Adipocyte (in vitro differentiated cells): ENCODE measurements around the gene VAV3.

Experiments
- DNase-seq: peaks from one replicate; pipeline ENCODE4 v3.0.0-alpha.2; 2015; ENCODE audit warnings: low read depth
- H3K27me3 ChIP-seq: replicated peaks from 2 replicates; pipeline ENCODE4 v1.7.0; 2013; ENCODE audit warnings: mild to moderate bottlenecking, low read length, moderate library complexity; ENCODE audit not compliant: control insufficient read depth, insufficient read depth
- H3K36me3 ChIP-seq: 2 replicates; pipeline ENCODE4 v1.7.0; 2013; ENCODE audit warnings: low read length, mild to moderate bottlenecking, moderate library complexity; ENCODE audit not compliant: control insufficient read depth, insufficient read depth, severe bottlenecking
- H3K4me1 ChIP-seq: 2 replicates; pipeline ENCODE4 v1.7.0; 2013; ENCODE audit warnings: mild to moderate bottlenecking, low read length, moderate library complexity; ENCODE audit not compliant: control insufficient read depth, insufficient read depth
- H3K4me3 ChIP-seq: 2 replicates; pipeline ENCODE4 v1.7.0; 2013; ENCODE audit warnings: mild to moderate bottlenecking, low read length, moderate library complexity
- H3K9ac ChIP-seq: 2 replicates; pipeline ENCODE4 v1.7.0; 2013; ENCODE audit warnings: mild to moderate bottlenecking, low read length, moderate library complexity
- H3K9me3 ChIP-seq: 2 replicates; pipeline ENCODE4 v1.7.0; 2013; ENCODE audit warnings: mild to moderate bottlenecking, low read length, moderate library complexity; ENCODE audit not compliant: control insufficient read depth

The VAV3 gene

GRCh38 chr1:107677697-107678096 lies 287.3 kb downstream of the VAV3 start:
- Histone ChIP-seq H3K9ac (no peak overlapping the region), H3K27me3 (no peaks in the 10 kb centered on the region), H3K4me3 (no peak overlapping the region), H3K4me1 (peaks cover 7% of the 10 kb centered on the region), H3K9me3 (peaks cover 3% of the 10 kb centered on the region), H3K36me3 (no peaks in the 10 kb centered on the region)
- DNase-seq, result no peak

- no peak overlapping the region for H3K9ac ChIP-seq
- no peak for DNase-seq
- H3K4me1 ChIP-seq, result peaks cover 8% of the 10 kb centered on the region
- peaks cover 3% of the 10 kb centered on the region for H3K9me3 ChIP-seq
- no peaks in the 10 kb centered on the region for H3K27me3 ChIP-seq
- no peaks in the 10 kb centered on the region for H3K36me3 ChIP-seq
- H3K4me3 ChIP-seq, result no peak overlapping the region
Observed at GRCh38 chr1:107674486-107674885, 290.5 kb downstream of the VAV3 start.

GRCh38 chr1:107673006-107673405 lies 292.0 kb downstream of the VAV3 start:
- H3K4me1 ChIP-seq, result peaks cover 8% of the 10 kb centered on the region
- no peaks in the 10 kb centered on the region for H3K27me3 ChIP-seq
- no peak for DNase-seq
- no peak overlapping the region for H3K9ac ChIP-seq
- H3K4me3 ChIP-seq, result no peak overlapping the region
- H3K9me3 ChIP-seq, result peaks cover 3% of the 10 kb centered on the region
- no peaks in the 10 kb centered on the region for H3K36me3 ChIP-seq

- Histone ChIP-seq H3K36me3 (no peaks in the 10 kb centered on the region), H3K4me1 (peaks cover 8% of the 10 kb centered on the region), H3K9ac (no peak overlapping the region), H3K27me3 (no peaks in the 10 kb centered on the region), H3K9me3 (peaks cover 3% of the 10 kb centered on the region), H3K4me3 (no peak overlapping the region)
- DNase-seq, result no peak
Observed at GRCh38 chr1:107670397-107671040, 294.5 kb downstream of the VAV3 start.

GRCh38 chr1:107669996-107670395 lies 295.0 kb downstream of the VAV3 start:
- Histone ChIP-seq H3K4me3 (no peak overlapping the region), H3K27me3 (no peaks in the 10 kb centered on the region), H3K9me3 (peaks cover 3% of the 10 kb centered on the region), H3K36me3 (no peaks in the 10 kb centered on the region), H3K9ac (no peak overlapping the region), H3K4me1 (peaks cover 8% of the 10 kb centered on the region)
- peak; percentile 50 for DNase-seq

- Histone ChIP-seq H3K9me3 (no peaks in the 10 kb centered on the region), H3K36me3 (no peaks in the 10 kb centered on the region), H3K27me3 (no peaks in the 10 kb centered on the region), H3K4me3 (no peak overlapping the region), H3K9ac (no peak overlapping the region), H3K4me1 (peaks cover 8% of the 10 kb centered on the region)
- peak; percentile 43 for DNase-seq
Observed at GRCh38 chr1:107668762-107669161, 296.2 kb downstream of the VAV3 start.

- no peaks in the 10 kb centered on the region for H3K36me3 ChIP-seq
- DNase-seq, result no peak
- no peaks in the 10 kb centered on the region for H3K9me3 ChIP-seq
- H3K4me3 ChIP-seq, result no peak overlapping the region
- H3K9ac ChIP-seq, result no peak overlapping the region
- H3K27me3 ChIP-seq, result no peaks in the 10 kb centered on the region
- H3K4me1 ChIP-seq, result peaks cover 8% of the 10 kb centered on the region
Observed at GRCh38 chr1:107666493-107666892, 298.5 kb downstream of the VAV3 start.

- H3K4me3 ChIP-seq, result no peak overlapping the region
- no peaks in the 10 kb centered on the region for H3K36me3 ChIP-seq
- H3K9ac ChIP-seq, result no peak overlapping the region
- H3K4me1 ChIP-seq, result peaks cover 4% of the 10 kb centered on the region
- no peak for DNase-seq
- H3K27me3 ChIP-seq, result no peaks in the 10 kb centered on the region
- no peaks in the 10 kb centered on the region for H3K9me3 ChIP-seq
Observed at GRCh38 chr1:107664982-107665925, 299.7 kb downstream of the VAV3 start.

- DNase-seq, result peak; percentile 41
- no peaks in the 10 kb centered on the region for H3K9me3 ChIP-seq
- H3K4me3 ChIP-seq, result no peak overlapping the region
- H3K4me1 ChIP-seq, result no peaks in the 10 kb centered on the region
- no peak overlapping the region for H3K9ac ChIP-seq
- no peaks in the 10 kb centered on the region for H3K36me3 ChIP-seq
- H3K27me3 ChIP-seq, result no peaks in the 10 kb centered on the region
Observed at GRCh38 chr1:107662971-107663370, 302.0 kb downstream of the VAV3 start.

GRCh38 chr1:107661158-107661557 lies 303.8 kb downstream of the VAV3 start:
- no peaks in the 10 kb centered on the region for H3K36me3 ChIP-seq
- no peaks in the 10 kb centered on the region for H3K4me1 ChIP-seq
- no peak overlapping the region for H3K4me3 ChIP-seq
- no peak overlapping the region for H3K9ac ChIP-seq
- no peaks in the 10 kb centered on the region for H3K27me3 ChIP-seq
- no peaks in the 10 kb centered on the region for H3K9me3 ChIP-seq
- DNase-seq, result no peak

GRCh38 chr1:107659961-107660360 lies 305.0 kb downstream of the VAV3 start:
- DNase-seq, result no peak
- H3K9ac ChIP-seq, result no peak overlapping the region
- H3K27me3 ChIP-seq, result no peaks in the 10 kb centered on the region
- no peaks in the 10 kb centered on the region for H3K9me3 ChIP-seq
- H3K36me3 ChIP-seq, result no peaks in the 10 kb centered on the region
- no peaks in the 10 kb centered on the region for H3K4me1 ChIP-seq
- H3K4me3 ChIP-seq, result no peak overlapping the region
